CD14-positive monocyte (primary cell): ENCODE results near the gene ISLR2. TPM values are rescaled to one million over a fixed set of nuclear protein-coding genes. Genes with fewer than 3 reads are reported as not detected.
"Not testable (repeated sequence)": the region's sequence is repeated elsewhere in the genome, so short reads cannot be mapped to it uniquely, and the experiment has no call there.

Experiments used
- DNase-seq, 3 donors: peaks; one replicate each; pipeline ENCODE4 v3.0.0-alpha.2; 2011 to 2022
- H2AFZ ChIP-seq: 2 replicates; pipeline ENCODE4 v1.6.0; 2012; ENCODE audit warnings: mild to moderate bottlenecking, low read depth, low read length, inconsistent platforms; ENCODE audit not compliant: insufficient read depth, poor library complexity, severe bottlenecking
- H3K27ac ChIP-seq, 2 donors: 1 replicate in 1 of 2; 2 replicates in 1 of 2; pipeline ENCODE4 v1.5.1; 2012 to 2013; ENCODE audit warnings: low read length in 2 of 2, control low read depth in 1 of 2, inconsistent platforms in 1 of 2, low read depth in 1 of 2, mild to moderate bottlenecking in 1 of 2
- H3K27me3 ChIP-seq, 2 donors: one replicate each; pipeline versions ENCODE4 v1.6.0 to v1.6.1; 2011 to 2013; ENCODE audit warnings: low read length in 2 of 2; ENCODE audit not compliant: control insufficient read depth in 2 of 2, insufficient read depth in 2 of 2
- H3K36me3 ChIP-seq, 2 donors: replicated peaks in 1 of 2; 1 replicate in 1 of 2; 2 replicates in 1 of 2; pipeline versions ENCODE4 v1.5.1 to v1.6.1; 2012 to 2013; ENCODE audit warnings: low read length in 2 of 2, control low read depth in 1 of 2, inconsistent platforms in 1 of 2, mild to moderate bottlenecking in 1 of 2; ENCODE audit not compliant: insufficient read depth in 2 of 2, control insufficient read depth in 1 of 2
- H3K4me1 ChIP-seq, 2 donors: 1 replicate in 1 of 2; 2 replicates in 1 of 2; pipeline versions ENCODE4 v1.5.1 to v1.6.1; 2012 to 2013; ENCODE audit warnings: low read length in 2 of 2, control low read depth in 1 of 2, inconsistent platforms in 1 of 2, mild to moderate bottlenecking in 1 of 2, moderate library complexity in 1 of 2; ENCODE audit not compliant: insufficient read depth in 2 of 2, control insufficient read depth in 1 of 2
- H3K4me2 ChIP-seq: replicated peaks from 2 replicates; pipeline ENCODE3; 2012; ENCODE audit warnings: low read length, moderate library complexity, mild to moderate bottlenecking; ENCODE audit not compliant: poor library complexity, severe bottlenecking; ENCODE audit errors: extremely low read depth
- H3K4me3 ChIP-seq, 3 experiments: fragments of 200-600 bp in 1 of 3; sonication (generic) in 1 of 3; replicated peaks in 1 of 3; 1 replicate in 2 of 3; 2 replicates in 1 of 3; pipeline ENCODE4 v1.5.1; 2011 to 2013; ENCODE audit warnings: low read length in 3 of 3, mild to moderate bottlenecking in 3 of 3, control low read depth in 2 of 3, low read depth in 2 of 3, inconsistent platforms in 1 of 3, moderate library complexity in 1 of 3
- H3K79me2 ChIP-seq: 2 replicates; pipeline ENCODE4 v1.6.0; 2012; ENCODE audit warnings: mild to moderate bottlenecking, control low read depth, inconsistent platforms, low read length, moderate library complexity; ENCODE audit not compliant: insufficient read depth
- H3K9ac ChIP-seq: 2 replicates; pipeline ENCODE4 v1.6.0; 2017; ENCODE audit warnings: low read length, mild to moderate bottlenecking; ENCODE audit not compliant: insufficient read depth, poor library complexity, severe bottlenecking
- H3K9me3 ChIP-seq, 2 donors: replicated peaks in 1 of 2; 1 replicate in 1 of 2; 2 replicates in 1 of 2; pipeline versions ENCODE4 v1.5.1 to v1.6.1; 2012 to 2013; ENCODE audit warnings: low read length in 2 of 2, control low read depth in 1 of 2; ENCODE audit not compliant: control insufficient read depth in 1 of 2, insufficient read depth in 1 of 2
- H4K20me1 ChIP-seq: 2 replicates; pipeline ENCODE4 v1.6.0; 2012; ENCODE audit warnings: mild to moderate bottlenecking, low read length, control low read depth, moderate library complexity; ENCODE audit not compliant: insufficient read depth
- H3K27ac Mint-ChIP-seq, 7 donors: one replicate each; pipeline ENCODE4 v1.8.0; 2020; ENCODE audit warnings: mild to moderate bottlenecking in 7 of 7, mixed read lengths in 7 of 7, moderate library complexity in 6 of 7, inconsistent platforms in 2 of 7
- H3K27me3 Mint-ChIP-seq, 3 donors: one replicate each; pipeline ENCODE4 v1.8.0; 2021 to 2022; ENCODE audit warnings: low read depth in 3 of 3, mild to moderate bottlenecking in 3 of 3, mixed read lengths in 3 of 3, moderate library complexity in 3 of 3, inconsistent platforms in 1 of 3
- H3K36me3 Mint-ChIP-seq, 2 donors: one replicate each; pipeline ENCODE4 v1.8.0; 2020; ENCODE audit warnings: mixed read lengths in 2 of 2, inconsistent platforms in 1 of 2, mild to moderate bottlenecking in 1 of 2
- H3K4me1 Mint-ChIP-seq: one replicate; pipeline ENCODE4 v1.8.0; 2020; ENCODE audit warnings: mild to moderate bottlenecking, mixed read lengths
- H3K4me3 Mint-ChIP-seq, 2 donors: one replicate each; pipeline ENCODE4 v1.8.0; 2020; ENCODE audit warnings: mild to moderate bottlenecking in 2 of 2, mixed read lengths in 2 of 2, moderate library complexity in 1 of 2
- H3K9me3 Mint-ChIP-seq, 7 donors: one replicate each; pipeline ENCODE4 v1.8.0; 2020 to 2022; ENCODE audit warnings: mixed read lengths in 7 of 7, mild to moderate bottlenecking in 6 of 7, moderate library complexity in 6 of 7, inconsistent platforms in 2 of 7
- WGBS: methylation state at CpG from one replicate; pipeline ENCODE4 v1.1.5; 2013; ENCODE audit warnings: missing lambda C conversion rate; ENCODE audit not compliant: insufficient coverage; 5-methylcytosine and 5-hydroxymethylcytosine counted together
- intact Hi-C, 2 donors: fragments of 100-400 bp; cut with micrococcal nuclease; formaldehyde crosslinking; loops; one replicate each; pipeline versions ENCODE4 v1.15.0 to v1.15.1; 2023
- polyA plus RNA-seq, 3 donors: library from polyadenylated mRNA; depleted of rRNA in 1 of 3; unstranded in 2 of 3; stranded (reverse) in 1 of 3; fragments of 300-500 nt in 2 of 3; fragments of >200 nt in 1 of 3; fragmentation: Illumina TruSeq in 2 of 3; gene quantifications; 1 replicate in 2 of 3; 2 replicates in 1 of 3; pipeline ENCODE4 v1.2.3, GENCODE V29; 2012 to 2021
- TF ChIP-seq, protein P1 (sequence below): fragments of 200-600 bp; IDR thresholded peaks from one replicate; pipeline ENCODE4 v1.8.0; 2022; ENCODE audit warnings: antibody characterized with exemption, mild to moderate bottlenecking

ISLR2 gene
- polyA plus RNA-seq, 3 donors: not detected

DNA sequence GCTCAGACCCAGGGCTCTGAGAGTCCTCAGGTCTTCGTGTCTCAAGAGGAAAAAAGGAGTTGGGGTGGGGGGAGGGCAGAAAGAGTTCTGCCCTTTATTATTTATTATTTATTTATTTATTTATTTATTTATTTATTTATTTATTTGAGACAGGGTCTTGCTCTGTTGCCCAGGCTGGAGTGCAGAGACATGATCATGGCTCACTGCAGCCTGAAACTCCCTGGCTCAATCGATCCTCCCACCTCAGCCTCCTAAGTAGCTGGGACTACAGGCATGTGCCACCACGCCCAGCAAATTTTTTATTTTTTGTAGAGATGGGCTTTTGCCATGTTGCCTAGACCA is 31.8 kb downstream of the ISLR2 start:
- H3K9me3 Mint-ChIP-seq, intact Hi-C loops, H3K4me1 Mint-ChIP-seq, H3K4me3 ChIP-seq, H3K9ac ChIP-seq, H4K20me1 ChIP-seq, H3K9me3 ChIP-seq, H3K4me3 Mint-ChIP-seq, H3K4me1 ChIP-seq, H2AFZ ChIP-seq, H3K27me3 ChIP-seq, H3K4me2 ChIP-seq, H3K36me3 Mint-ChIP-seq, H3K27ac ChIP-seq, H3K36me3 ChIP-seq, H3K27ac Mint-ChIP-seq, DNase-seq, H3K79me2 ChIP-seq: not testable (repeated sequence)
- WGBS: 100% methylated on average over 2 of the region's 3 CpGs
- H3K27me3 Mint-ChIP-seq: peaks cover 14 to 26% (median 18%) of the 10 kb centered on the region in 3 donors

DNA sequence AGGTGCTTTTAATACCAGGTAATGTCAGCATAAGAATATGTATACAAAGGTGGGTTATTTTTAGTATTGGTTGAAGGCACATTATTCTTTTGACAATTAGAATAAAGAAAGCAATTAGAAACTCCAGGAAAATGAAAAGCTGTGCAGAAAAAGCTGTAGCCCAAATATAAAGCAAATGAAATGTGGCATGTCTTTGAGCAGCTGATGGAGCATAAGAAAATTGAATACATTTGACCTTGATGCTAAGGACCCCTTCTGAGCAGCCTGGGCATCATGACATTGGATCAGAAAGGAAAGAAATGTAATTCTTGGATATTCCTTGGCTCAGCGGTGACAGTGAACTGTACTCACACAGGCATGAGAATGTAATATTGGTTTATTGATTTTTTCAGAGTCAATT is 35.1 kb downstream of the ISLR2 start:
- no peaks in the 10 kb centered on the region for H3K4me1 Mint-ChIP-seq
- DNase-seq: no peak
- Histone ChIP-seq H3K4me3 (no peak overlapping the region), H3K27me3 (no peaks in the 10 kb centered on the region), H3K4me1 (no peaks in the 10 kb centered on the region), H3K9me3 (no peaks in the 10 kb centered on the region), H3K27ac (no peak overlapping the region), H3K4me2 (no peak overlapping the region), H4K20me1 (no peaks in the 10 kb centered on the region), H2AFZ (no peak overlapping the region), H3K79me2 (no peaks in the 10 kb centered on the region), H3K9ac (no peak overlapping the region), H3K36me3 (no peaks in the 10 kb centered on the region)
- TF ChIP-seq, protein P1, sequence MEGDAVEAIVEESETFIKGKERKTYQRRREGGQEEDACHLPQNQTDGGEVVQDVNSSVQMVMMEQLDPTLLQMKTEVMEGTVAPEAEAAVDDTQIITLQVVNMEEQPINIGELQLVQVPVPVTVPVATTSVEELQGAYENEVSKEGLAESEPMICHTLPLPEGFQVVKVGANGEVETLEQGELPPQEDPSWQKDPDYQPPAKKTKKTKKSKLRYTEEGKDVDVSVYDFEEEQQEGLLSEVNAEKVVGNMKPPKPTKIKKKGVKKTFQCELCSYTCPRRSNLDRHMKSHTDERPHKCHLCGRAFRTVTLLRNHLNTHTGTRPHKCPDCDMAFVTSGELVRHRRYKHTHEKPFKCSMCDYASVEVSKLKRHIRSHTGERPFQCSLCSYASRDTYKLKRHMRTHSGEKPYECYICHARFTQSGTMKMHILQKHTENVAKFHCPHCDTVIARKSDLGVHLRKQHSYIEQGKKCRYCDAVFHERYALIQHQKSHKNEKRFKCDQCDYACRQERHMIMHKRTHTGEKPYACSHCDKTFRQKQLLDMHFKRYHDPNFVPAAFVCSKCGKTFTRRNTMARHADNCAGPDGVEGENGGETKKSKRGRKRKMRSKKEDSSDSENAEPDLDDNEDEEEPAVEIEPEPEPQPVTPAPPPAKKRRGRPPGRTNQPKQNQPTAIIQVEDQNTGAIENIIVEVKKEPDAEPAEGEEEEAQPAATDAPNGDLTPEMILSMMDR: no peak
- peaks cover 0 to 1% (median 0%) of the 10 kb centered on the region in 7 donors for H3K9me3 Mint-ChIP-seq
- peaks cover 13 to 23% (median 16%) of the 10 kb centered on the region in 3 donors for H3K27me3 Mint-ChIP-seq
- no peak overlapping the region for H3K4me3 Mint-ChIP-seq
- intact Hi-C loops: no loop called here
- H3K27ac Mint-ChIP-seq: no peak overlapping the region
- 100% methylated on average over 1 of the region's 1 CpG for WGBS
- no peaks in the 10 kb centered on the region for H3K36me3 Mint-ChIP-seq
